ENCODE results near the gene ZNF862.
"Not testable (repeated sequence)": the region's sequence is repeated elsewhere in the genome, so short reads cannot be mapped to it uniquely, and the experiment has no call there.

The ZNF862 gene

GRCh38 chr7:149887311-149887710 is 49.1 kb downstream of the ZNF862 start:
- Histone ChIP-seq H3K36me3 (no peaks in the 10 kb centered on the region), H4K20me1 (no peaks in the 10 kb centered on the region), H3K9ac (no peak overlapping the region), H3K9me3 (no peaks in the 10 kb centered on the region), H3K4me1 (peaks cover 46% of the 10 kb centered on the region), H3K27ac (no peak overlapping the region), H3K4me3 (no peak overlapping the region), H3K27me3 (no peaks in the 10 kb centered on the region), H3K4me2 (no peak overlapping the region)
- no peak for TF ChIP-seq Cebpa-rat (IDR thresholded peaks at IDR 0.05)

- not testable (repeated sequence) for H3K36me3 ChIP-seq, H3K9me3 ChIP-seq, H3K27ac ChIP-seq, H3K4me2 ChIP-seq, H3K9ac ChIP-seq, H3K4me3 ChIP-seq, H4K20me1 ChIP-seq, H3K27me3 ChIP-seq
- H3K4me1 ChIP-seq, result peaks cover 18% of the 10 kb centered on the region
Observed at GRCh38 chr7:149890715-149891114, 52.5 kb downstream of the ZNF862 start.

- H3K36me3 ChIP-seq, H3K27ac ChIP-seq, H3K4me3 ChIP-seq, H3K9ac ChIP-seq, H4K20me1 ChIP-seq, H3K9me3 ChIP-seq, H3K4me1 ChIP-seq, H3K4me2 ChIP-seq, H3K27me3 ChIP-seq: not testable (repeated sequence)
Observed at GRCh38 chr7:149894957-149895356, 56.8 kb downstream of the ZNF862 start.

GRCh38 chr7:149907776-149908376 is 69.7 kb downstream of the ZNF862 start:
- not testable (repeated sequence) for H3K4me1 ChIP-seq, H3K4me2 ChIP-seq, H3K27me3 ChIP-seq, H3K9me3 ChIP-seq, H3K27ac ChIP-seq, H3K4me3 ChIP-seq, H3K36me3 ChIP-seq, H4K20me1 ChIP-seq, H3K9ac ChIP-seq

GRCh38 chr7:149910219-149910618 is 72.0 kb downstream of the ZNF862 start:
- H3K4me3 ChIP-seq, H3K36me3 ChIP-seq, H3K4me1 ChIP-seq, H3K9ac ChIP-seq, H3K27me3 ChIP-seq, H3K27ac ChIP-seq, H4K20me1 ChIP-seq, H3K4me2 ChIP-seq, H3K9me3 ChIP-seq: not testable (repeated sequence)

GRCh38 chr7:149912126-149912525 is 74.0 kb downstream of the ZNF862 start:
- not testable (repeated sequence) for H3K4me3 ChIP-seq, H3K4me2 ChIP-seq, H3K27me3 ChIP-seq, H4K20me1 ChIP-seq, H3K27ac ChIP-seq, H3K9me3 ChIP-seq, H3K9ac ChIP-seq, H3K4me1 ChIP-seq, H3K36me3 ChIP-seq

Data from BLaER1 (cell line).